Erythroblast (primary cell): Measurements from ENCODE around the gene LRP1B.

Experiments used
- GATA1 ChIP-seq: IDR thresholded peaks from 2 replicates; pipeline ENCODE4 v1.6.1; 2011; ENCODE audit warnings: low read depth, mild to moderate bottlenecking, control low read depth, low read length, moderate library complexity
- POLR2A ChIP-seq: IDR thresholded peaks from 2 replicates; pipeline ENCODE4 v1.6.1; 2011; ENCODE audit warnings: mild to moderate bottlenecking, low read length

- TF ChIP-seq POLR2A (no peak), GATA1 (no peak)
These were observed 1237.1 kb downstream of the LRP1B start for GRCh38 chr2:140893685-140894084.
